K562 (cell line): ENCODE data around the gene ADAT3. TPM values are rescaled to one million over a fixed set of nuclear protein-coding genes. Genes with fewer than 3 reads are reported as not detected.

Source experiments
- AFF1 ChIP-seq, 2 experiments: fragments of 450-650 bp; IDR thresholded peaks; 2 replicates each; pipeline ENCODE4 v1.6.1; 2018; ENCODE audit warnings: mild to moderate bottlenecking in 2 of 2, low read depth in 1 of 2; ENCODE audit not compliant: partially characterized antibody in 2 of 2
- ESRRA ChIP-seq: fragments of 450-650 bp; IDR thresholded peaks from 2 replicates; pipeline ENCODE4 v1.6.1; 2014; ENCODE audit warnings: low read depth, mild to moderate bottlenecking, moderate library complexity, borderline replicate concordance
- GATAD2A ChIP-seq: fragments of 450-650 bp; IDR thresholded peaks from 2 replicates; pipeline ENCODE4 v1.6.1; 2017
- HMGN3 ChIP-seq: IDR thresholded peaks from 2 replicates; pipeline ENCODE4 v1.6.1; 2011; ENCODE audit warnings: borderline replicate concordance, low read depth, mild to moderate bottlenecking, mixed read lengths, low read length; ENCODE audit not compliant: insufficient read length; ENCODE audit errors: extremely low read depth
- RBM34 ChIP-seq: fragments of 200-400 bp; formaldehyde crosslinking; IDR thresholded peaks from 2 replicates; pipeline ENCODE4 v1.6.1; 2018; ENCODE audit warnings: low read length, borderline replicate concordance; ENCODE audit not compliant: insufficient read depth
- REST ChIP-seq, 2 experiments: fragments of 450-650 bp; formaldehyde crosslinking in 1 of 2; IDR thresholded peaks; 2 replicates each; pipeline versions ENCODE4 v1.4.0 to v1.6.1; 2014 to 2020; ENCODE audit warnings: mild to moderate bottlenecking in 2 of 2, borderline replicate concordance in 1 of 2, low read depth in 1 of 2
- RNF2 ChIP-seq: sonication (generic); IDR thresholded peaks from 2 replicates; pipeline ENCODE4 v1.6.1; 2016
- SMARCA5 ChIP-seq: fragments of 450-650 bp; IDR thresholded peaks from 2 replicates; pipeline ENCODE4 v1.6.1; 2016
- SPI1 ChIP-seq: IDR thresholded peaks from 2 replicates; pipeline ENCODE4 v1.6.1; 2011; ENCODE audit warnings: low read depth, low read length, control low read depth, borderline replicate concordance
- TBP ChIP-seq: optimal IDR thresholded peaks from 2 replicates; pipeline ENCODE3; 2011; ENCODE audit warnings: low read depth, low read length, improper control_type of control experiment
- THAP7 ChIP-seq: fragments of 250-450 bp; sonication (Bioruptor Pico); IDR thresholded peaks from 2 replicates; pipeline ENCODE4 v1.5.0; 2021
- YBX1 ChIP-seq: fragments of 450-650 bp; IDR thresholded peaks from 2 replicates; pipeline ENCODE4 v1.7.1; 2016; ENCODE audit warnings: mild to moderate bottlenecking
- ZNF197 ChIP-seq: fragments of 200-800 bp; sonication (Bioruptor generic); IDR thresholded peaks from 2 replicates; pipeline ENCODE4 v1.6.1; 2016; ENCODE audit warnings: low read depth, missing genetic modification characterization, missing compliant biosample characterization
- ZNF511 ChIP-seq: sonication (generic); formaldehyde crosslinking; IDR thresholded peaks from 2 replicates; pipeline ENCODE4 v1.8.0; 2022; ENCODE audit warnings: mild to moderate bottlenecking, missing genetic modification reagents
- polyA plus RNA-seq, 8 experiments: library from polyadenylated mRNA; depleted of rRNA in 4 of 8; stranded (reverse) in 5 of 8; unstranded in 3 of 8; fragments of >200 nt; fragmentation: Nextera tagmentation in 2 of 8; fragmentation: Illumina TruSeq in 1 of 8; extraction: Ambion mirVana in 2 of 8; extraction: Trizol in 1 of 8; gene quantifications; 2 replicates each; pipeline versions ENCODE4 v1.2.1 to v1.2.3, GENCODE V29; 2011 to 2014; ENCODE audit warnings: inconsistent platforms in 1 of 8, missing spikeins in 1 of 8
- total RNA-seq, 7 experiments: library from RNA; depleted of rRNA in 6 of 7; stranded (reverse); fragments of >200 nt in 6 of 7; fragmentation: Illumina TruSeq in 2 of 7; extraction: Trizol in 2 of 7; gene quantifications; 2 replicates each; pipeline versions ENCODE4 v1.2.1 to v1.2.3, GENCODE V29; 2011 to 2021; ENCODE audit warnings: low replicate concordance in 1 of 7

Gene ADAT3
- total and polyA plus RNA-seq, 9 of the 15 experiments (the other 6 are each of a cell fraction or from before 2014, with no cell fraction given): 0.67 to 15.6 (median 7.8) TPM; not detected in 4

GRCh38 chr19:1905110-1905862, at the start of gene ADAT3, which contains the start of gene SCAMP4 (continued):
- TF ChIP-seq RBM34 (no peak), TBP (peak; percentile 75), ESRRA (peak; percentile 53; the same call in 1 of the 2 replicates), ZNF197 (CRISPR knock-in tag) (peak; percentile 89), SMARCA5 (no peak), GATAD2A (peak; percentile 86; the same call in 1 of the 2 replicates), THAP7 (CRISPR knock-in tag) (no peak), HMGN3 (peak; percentile 55), REST (IDR thresholded peaks at IDR 0.05; ENCODE audit: borderline replicate concordance) (peak; percentile 54), REST (CRISPR knock-in tag; IDR thresholded peaks at IDR 0.05; ENCODE audit: low read depth) (no peak), YBX1 (no peak), RNF2 (peak; percentile 47; the same call in 1 of the 2 replicates), SPI1 (no peak), AFF1 (IDR thresholded peaks at IDR 0.05; ENCODE audit: low read depth in 1 of 2, partially characterized antibody in 2 of 2) (peak in 1 of 2 experiments; percentile 97), ZNF511 (peak; percentile 40; the same call in 1 of the 2 replicates)
